GM19193 (cell line): ENCODE measurements around the gene EIF2A.

Source experiments
- POLR2A ChIP-seq: IDR thresholded peaks from 4 replicates; pipeline ENCODE4 v1.6.1; 2011; ENCODE audit not compliant: insufficient read depth, insufficient read length; ENCODE audit errors: extremely low read depth

EIF2A gene

GRCh38 chr3:150546226-150547044 lies at the start of gene EIF2A, which contains the start of gene SERP1:
TSS of gene EIF2A (plus strand) at chr3:150546787. CDS start at chr3:150546803, 16 bp downstream.
TSS of gene SERP1 (minus strand) at chr3:150546496. CDS start at chr3:150546135, 361 bp downstream.
- peak; percentile 93 for TF ChIP-seq POLR2A

- TF ChIP-seq POLR2A: no peak
Measured at GRCh38 chr3:150497956-150498355, 48.6 kb upstream of the EIF2A start.

- no peak for TF ChIP-seq POLR2A
Measured at GRCh38 chr3:150503402-150504099, 43.0 kb upstream of the EIF2A start.

GRCh38 chr3:150504483-150504882 lies 42.1 kb upstream of the EIF2A start:
- TF ChIP-seq POLR2A: no peak

- no peak for TF ChIP-seq POLR2A
Measured at GRCh38 chr3:150508401-150508800, 38.2 kb upstream of the EIF2A start.

- TF ChIP-seq POLR2A: no peak
Measured at GRCh38 chr3:150509780-150510179, 36.8 kb upstream of the EIF2A start.

GRCh38 chr3:150511122-150511821 lies 35.3 kb upstream of the EIF2A start:
- TF ChIP-seq POLR2A: no peak

- no peak for TF ChIP-seq POLR2A
Measured at GRCh38 chr3:150515210-150515609, 31.4 kb upstream of the EIF2A start.

- TF ChIP-seq POLR2A: no peak
Measured at GRCh38 chr3:150519026-150519425, 27.6 kb upstream of the EIF2A start.

GRCh38 chr3:150520408-150520807 lies 26.2 kb upstream of the EIF2A start:
- TF ChIP-seq POLR2A: no peak

- no peak for TF ChIP-seq POLR2A
Measured at GRCh38 chr3:150521463-150521862, 25.1 kb upstream of the EIF2A start.

GRCh38 chr3:150523538-150523937 lies 23.0 kb upstream of the EIF2A start:
- no peak for TF ChIP-seq POLR2A

- TF ChIP-seq POLR2A: no peak
Measured at GRCh38 chr3:150527464-150528255, 18.9 kb upstream of the EIF2A start.

- TF ChIP-seq POLR2A: no peak
Measured at GRCh38 chr3:150528354-150528797, 18.2 kb upstream of the EIF2A start.
